Psoas muscle (tissue), 8 donors: Measurements from ENCODE around the gene DCLK3. TPM values are rescaled to one million over a fixed set of nuclear protein-coding genes. Genes with fewer than 3 reads are reported as not detected.

Experiments
- ATAC-seq, 4 donors: fragments of 200-7000 bp; cut with Tn5 transposase; one replicate each; pipeline ENCODE4 v1.9.1; 2020; ENCODE audit warnings: moderate library complexity in 3 of 4, mild to moderate bottlenecking in 2 of 4
- DNase-seq, 2 donors: peaks; one replicate each; pipeline ENCODE4 v3.0.0-alpha.2; 2020
- H3K27ac ChIP-seq: fragments of 200-600 bp; one replicate; pipeline ENCODE4 v1.8.0; 2022
- H3K27me3 ChIP-seq, 3 donors: fragments of 200-600 bp in 1 of 3; one replicate each; pipeline versions ENCODE4 v1.6.1 to v1.8.0; 2013 to 2022; ENCODE audit warnings: low read length in 2 of 3, mild to moderate bottlenecking in 2 of 3, moderate library complexity in 1 of 3; ENCODE audit not compliant: insufficient read depth in 3 of 3
- H3K36me3 ChIP-seq, 2 donors: fragments of 200-600 bp in 1 of 2; one replicate each; pipeline versions ENCODE4 v1.6.1 to v1.8.0; 2013 to 2022; ENCODE audit warnings: low read depth in 1 of 2, mild to moderate bottlenecking in 1 of 2, moderate library complexity in 1 of 2; ENCODE audit not compliant: insufficient read depth in 1 of 2
- H3K4me1 ChIP-seq: fragments of 200-600 bp; one replicate; pipeline ENCODE4 v1.8.0; 2022
- H3K4me3 ChIP-seq: fragments of 200-600 bp; one replicate; pipeline ENCODE4 v1.8.0; 2022; ENCODE audit warnings: mild to moderate bottlenecking
- H3K9me3 ChIP-seq: fragments of 200-600 bp; one replicate; pipeline ENCODE4 v1.8.0; 2022
- CTCF ChIP-seq: fragments of 200-600 bp; IDR thresholded peaks from one replicate; pipeline ENCODE4 v1.8.0; 2022; ENCODE audit warnings: antibody characterized with exemption
- whole genome bisulfite sequencing, 3 donors: extraction: QIAGEN DNeasy Blood & Tissue Kit; methylation state at CpG; one replicate each; pipeline versions ENCODE4 v1.1.6 to v1.1.7; 2013; 5-methylcytosine and 5-hydroxymethylcytosine counted together
- intact Hi-C, 2 donors: fragments of 100-400 bp; cut with DNase I; formaldehyde crosslinking; loops; one replicate each; pipeline versions ENCODE4 v1.11.0 to v1.14.2; 2022
- polyA plus RNA-seq, 3 donors: library from polyadenylated mRNA; stranded (reverse); fragments of 200-250 nt; gene quantifications; one replicate each; pipeline ENCODE4 v1.2.3, GENCODE V29; 2013
- total RNA-seq, 4 donors: library from RNA; stranded (reverse); fragmentation: NEBNext Ultra II Directional in 2 of 4; extraction: Animal tissue kit (Norgen Biotek cat#: 25700) in 2 of 4; gene quantifications; one replicate each; pipeline versions ENCODE4 v1.2.1 to v1.2.4, GENCODE V29; 2021 to 2023
- donor health status: healthy with polysubstance abuse.
- donor health status: DM: no; HTN: no; CAD: no; lungs with moderate emphysema.
- donor health status: Bipolar disorder and iron deficiency.
- donor health status: healthy.
- donor health status: DM: yes; HTN: yes; CAD: no.
- donor health status: DM: no; HTN: no; CAD: no.
- donor health status: DM: no; HTN: no; CAD: no.
- donor health status: DM: yes; HTN: yes; CAD: no.

DCLK3 gene
- total and polyA plus RNA-seq, 7 donors: 0.34 to 1.7 (median 0.54) TPM

DNA sequence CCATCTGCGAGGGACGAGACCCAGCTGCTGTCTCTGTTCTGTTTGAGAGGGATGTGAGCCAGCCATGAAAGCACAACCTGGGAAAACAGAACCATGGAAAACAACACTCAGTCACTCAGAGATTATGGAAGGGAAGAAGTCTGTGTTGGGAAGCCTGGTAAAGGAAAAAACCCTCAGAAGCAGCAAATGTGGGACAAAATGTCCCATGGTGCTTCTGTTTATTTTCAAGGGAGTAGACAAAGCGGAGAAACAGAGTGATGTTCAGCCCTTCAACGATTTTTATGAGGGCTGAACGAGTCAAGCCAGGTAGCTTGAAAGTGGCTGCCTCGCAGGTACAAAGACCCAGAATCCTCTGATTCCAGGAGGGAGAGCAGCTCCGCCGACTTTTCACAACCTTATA is 59.3 kb downstream of the DCLK3 start:
- 72 to 82% (median 74%) methylated on average over 8 of the region's 8 CpGs for WGBS, 3 donors
- intact Hi-C loops: loop anchor here in 1 of 2 donors (10.0 kb wide), 1 partner anchor 570 kb away; no protein-coding TSS in a partner anchor
- TF ChIP-seq CTCF: no peak

GRCh38 chr3:36704280-36704679 is 60.1 kb downstream of the DCLK3 start:
- Histone ChIP-seq H3K4me3 (no peak overlapping the region), H3K4me1 (no peaks in the 10 kb centered on the region), H3K36me3 (no peaks in the 10 kb centered on the region), H3K9me3 (no peaks in the 10 kb centered on the region), H3K27ac (no peak overlapping the region), H3K27me3 (no peaks in the 10 kb centered on the region)
- no peak for TF ChIP-seq CTCF
- no peak for DNase-seq
- intact Hi-C loops: loop anchor here (5.0 to 10.0 kb wide), 2 partner anchors 569 to 742 kb away; no protein-coding TSS in a partner anchor
- no peak for ATAC-seq
- 76 to 92% (median 80%) methylated on average over 4 of the region's 4 CpGs for WGBS, 3 donors

More for the DNA sequence above, 59.3 kb downstream of the DCLK3 start:
- ATAC-seq (no peak), DNase-seq (no peak)
- no peaks in the 10 kb centered on the region for H3K27me3 ChIP-seq
- no peaks in the 10 kb centered on the region for H3K36me3 ChIP-seq
- H3K9me3 ChIP-seq: no peaks in the 10 kb centered on the region
- no peak overlapping the region for H3K4me3 ChIP-seq
- no peaks in the 10 kb centered on the region for H3K4me1 ChIP-seq
- no peak overlapping the region for H3K27ac ChIP-seq

DNA sequence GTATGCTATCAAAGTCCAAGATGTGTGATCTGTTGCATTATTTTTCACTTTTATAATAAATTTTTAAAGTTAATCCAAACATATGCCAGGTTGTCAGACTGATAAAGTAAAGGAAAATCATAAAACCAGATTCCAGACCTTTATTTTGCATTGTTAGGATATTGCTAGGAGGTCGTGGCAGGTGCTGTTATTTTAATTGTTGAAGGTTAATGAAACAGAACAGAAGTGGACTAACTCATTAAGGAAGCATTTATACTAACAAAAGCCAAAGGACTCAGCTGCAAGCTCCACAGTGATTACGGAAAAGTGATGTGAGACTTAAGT is 63.1 kb downstream of the DCLK3 start:
- DNase-seq: no peak
- 71 to 83% (median 76%) methylated on average over 2 of the region's 2 CpGs for WGBS, 3 donors
- intact Hi-C loops: loop anchor here (2.0 to 10.0 kb wide), 3 partner anchors 566 to 739 kb away; no protein-coding TSS in a partner anchor

DNA sequence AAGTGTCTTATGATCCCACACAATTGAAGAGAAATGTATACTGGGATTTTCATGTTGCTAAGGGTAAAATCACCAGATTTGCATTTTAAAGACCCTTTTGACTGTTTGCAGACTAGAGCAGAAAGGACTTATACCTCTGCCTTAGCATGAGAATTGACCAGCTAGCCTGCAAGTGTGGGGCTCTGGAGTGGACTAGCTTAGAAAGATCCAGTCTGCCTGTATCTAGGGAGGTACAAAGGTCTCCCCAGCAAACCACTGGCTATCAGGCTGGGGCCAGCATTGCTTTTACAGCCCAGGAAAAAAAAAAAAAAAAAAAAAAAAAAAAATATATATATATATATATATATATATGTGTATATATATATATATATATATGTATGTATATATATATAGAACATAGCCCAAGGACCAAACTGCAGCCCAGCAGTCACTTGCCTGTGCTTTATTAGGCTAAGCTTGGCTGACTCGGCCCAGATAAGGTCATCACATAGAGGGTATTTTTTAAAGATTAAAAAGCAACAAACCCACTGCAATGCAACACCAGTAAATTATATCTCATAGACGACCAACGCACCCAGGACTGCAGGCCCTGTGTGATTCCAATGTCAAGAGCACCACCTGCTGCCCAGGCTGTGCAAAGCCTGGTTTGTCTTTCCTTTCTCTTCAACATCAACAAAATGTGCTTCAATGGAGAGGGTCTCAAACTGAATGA is 63.7 kb downstream of the DCLK3 start:
- no peaks in the 10 kb centered on the region for H3K4me1 ChIP-seq
- H3K27ac ChIP-seq: no peak overlapping the region
- ATAC-seq (peak in 3 of 4 donors; percentile 53 to 66 (median 54)), DNase-seq (peak; percentile 44 to 70)
- no peak overlapping the region for H3K4me3 ChIP-seq
- 2 to 5% (median 4%) methylated on average over 3 of the region's 3 CpGs for WGBS, 3 donors
- TF ChIP-seq CTCF: peak; percentile 59
- no peaks in the 10 kb centered on the region for H3K36me3 ChIP-seq
- no peaks in the 10 kb centered on the region for H3K27me3 ChIP-seq
- no peaks in the 10 kb centered on the region for H3K9me3 ChIP-seq
- intact Hi-C loops: loop anchor here (2.0 to 10.0 kb wide), 3 partner anchors 566 to 738 kb away; no protein-coding TSS in a partner anchor

More for the DNA sequence above, 63.1 kb downstream of the DCLK3 start:
- no peaks in the 10 kb centered on the region for H3K9me3 ChIP-seq
- H3K27ac ChIP-seq: no peak overlapping the region
- H3K27me3 ChIP-seq: no peaks in the 10 kb centered on the region
- ATAC-seq: no peak
- no peak for TF ChIP-seq CTCF
- no peaks in the 10 kb centered on the region for H3K36me3 ChIP-seq
- H3K4me1 ChIP-seq: no peaks in the 10 kb centered on the region
- H3K4me3 ChIP-seq: no peak overlapping the region
